Measurements from ENCODE around the gene TBC1D8. TPM values are rescaled to one million over a fixed set of nuclear protein-coding genes. Genes with fewer than 3 reads are reported as not detected.

The TBC1D8 gene
- polyA plus RNA-seq, 3 donors = 16.1 to 78.0 (median 22.4) TPM

DNA sequence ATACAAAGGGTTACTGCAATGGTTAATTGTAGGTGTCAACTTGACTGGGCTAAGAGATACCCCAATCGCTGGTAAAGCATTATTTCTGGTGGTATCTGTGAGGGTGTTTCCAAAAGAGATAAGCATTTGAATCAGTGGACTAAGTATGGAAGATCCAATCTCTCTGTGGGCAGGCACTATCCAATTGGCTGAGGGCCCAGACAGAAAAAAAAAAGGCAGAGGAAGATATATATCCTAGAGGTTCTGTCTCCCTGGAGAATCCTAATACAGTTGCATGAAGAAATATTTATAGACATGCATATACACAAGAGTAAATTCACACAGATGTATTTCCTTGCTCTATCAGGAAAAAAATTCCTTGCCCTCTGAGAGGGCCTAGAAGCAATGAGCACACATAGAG is 43.9 kb downstream of the TBC1D8 start:
- TF ChIP-seq, protein P1, sequence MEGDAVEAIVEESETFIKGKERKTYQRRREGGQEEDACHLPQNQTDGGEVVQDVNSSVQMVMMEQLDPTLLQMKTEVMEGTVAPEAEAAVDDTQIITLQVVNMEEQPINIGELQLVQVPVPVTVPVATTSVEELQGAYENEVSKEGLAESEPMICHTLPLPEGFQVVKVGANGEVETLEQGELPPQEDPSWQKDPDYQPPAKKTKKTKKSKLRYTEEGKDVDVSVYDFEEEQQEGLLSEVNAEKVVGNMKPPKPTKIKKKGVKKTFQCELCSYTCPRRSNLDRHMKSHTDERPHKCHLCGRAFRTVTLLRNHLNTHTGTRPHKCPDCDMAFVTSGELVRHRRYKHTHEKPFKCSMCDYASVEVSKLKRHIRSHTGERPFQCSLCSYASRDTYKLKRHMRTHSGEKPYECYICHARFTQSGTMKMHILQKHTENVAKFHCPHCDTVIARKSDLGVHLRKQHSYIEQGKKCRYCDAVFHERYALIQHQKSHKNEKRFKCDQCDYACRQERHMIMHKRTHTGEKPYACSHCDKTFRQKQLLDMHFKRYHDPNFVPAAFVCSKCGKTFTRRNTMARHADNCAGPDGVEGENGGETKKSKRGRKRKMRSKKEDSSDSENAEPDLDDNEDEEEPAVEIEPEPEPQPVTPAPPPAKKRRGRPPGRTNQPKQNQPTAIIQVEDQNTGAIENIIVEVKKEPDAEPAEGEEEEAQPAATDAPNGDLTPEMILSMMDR (IDR thresholded peaks at IDR 0.05) = no peak
- intact Hi-C loops (cut with micrococcal nuclease) = no loop called here
- Mint-ChIP-seq H3K36me3 (peaks cover 16 to 32% of the 10 kb centered on the region in 2 donors), H3K27ac (no peak overlapping the region), H3K9me3 (peaks cover 6 to 17% (median 14%) of the 10 kb centered on the region in 7 donors), H3K27me3 (ENCODE audit: low read depth in 3 of 3) (peaks cover 0 to 4% (median 0%) of the 10 kb centered on the region in 3 donors), H3K4me3 (no peak overlapping the region), H3K4me1 (peaks cover 25% of the 10 kb centered on the region)
- Histone ChIP-seq H3K27me3 (ENCODE audit: control insufficient read depth in 2 of 2, insufficient read depth in 2 of 2, low read length in 2 of 2) (no peaks in the 10 kb centered on the region), H3K4me1 (ENCODE audit: control insufficient read depth in 1 of 2, insufficient read depth in 2 of 2, low read length in 2 of 2) (peaks cover 8 to 10% of the 10 kb centered on the region in 2 donors), H3K9me3 (replicated peaks in 1 of 2; ENCODE audit: control insufficient read depth in 1 of 2, insufficient read depth in 1 of 2, low read length in 2 of 2) (peaks cover 8 to 10% of the 10 kb centered on the region in 2 donors), H3K4me3 (replicated peaks in 1 of 3; ENCODE audit: low read depth in 2 of 3, low read length in 3 of 3) (no peak overlapping the region), H3K79me2 (ENCODE audit: insufficient read depth, low read length) (peaks cover 72% of the 10 kb centered on the region), H3K9ac (ENCODE audit: insufficient read depth, low read length, poor library complexity, severe bottlenecking) (no peak overlapping the region), H2AFZ (ENCODE audit: insufficient read depth, low read depth, low read length, poor library complexity, severe bottlenecking) (no peak overlapping the region), H3K27ac (ENCODE audit: low read depth in 1 of 2, low read length in 2 of 2) (no peak overlapping the region), H3K4me2 (replicated peaks; ENCODE audit: extremely low read depth, low read length, poor library complexity, severe bottlenecking) (no peak overlapping the region), H4K20me1 (ENCODE audit: insufficient read depth, low read length) (peaks cover 96% of the 10 kb centered on the region), H3K36me3 (replicated peaks in 1 of 2; ENCODE audit: control insufficient read depth in 1 of 2, insufficient read depth in 2 of 2, low read length in 2 of 2) (no peaks in the 10 kb centered on the region)
- 90% methylated on average over 1 of the region's 1 CpG for WGBS (ENCODE audit: insufficient coverage)
- no peak for DNase-seq

DNA sequence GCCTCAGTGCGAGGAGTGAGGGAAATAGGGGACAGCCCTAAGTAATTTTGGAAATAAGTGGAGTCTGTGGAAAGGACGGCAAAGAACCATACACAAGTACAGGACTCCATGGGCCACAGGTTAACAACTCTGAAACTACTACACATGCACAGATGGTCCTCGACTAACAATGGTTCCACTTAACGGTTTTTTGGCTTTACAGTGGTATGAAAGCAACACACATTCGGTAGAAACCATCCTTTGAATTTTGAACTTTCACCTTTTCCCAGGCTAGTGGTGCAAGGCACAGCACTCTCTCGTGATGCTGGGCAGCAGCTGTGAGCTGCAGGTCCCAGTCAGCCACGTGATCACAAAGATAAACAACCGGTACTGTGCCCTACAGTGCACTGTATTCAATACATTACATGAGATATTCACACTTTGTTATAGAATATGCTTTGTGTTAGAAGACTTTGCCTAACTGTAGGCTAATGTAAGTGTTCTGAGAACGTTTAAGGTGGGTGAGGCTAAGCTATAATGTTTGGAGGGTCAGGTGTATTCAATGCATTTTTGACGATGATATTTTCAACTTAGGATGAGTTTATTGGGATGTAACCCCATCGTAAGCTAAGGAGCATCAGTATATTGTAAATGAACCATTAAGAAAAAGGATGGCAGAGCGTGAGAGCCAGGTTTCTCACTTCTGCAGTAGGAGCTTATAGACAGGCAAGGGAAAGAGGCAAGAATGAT is 44.6 kb downstream of the TBC1D8 start:
- DNase-seq = no peak
- H3K9me3 Mint-ChIP-seq = peaks cover 8 to 22% (median 19%) of the 10 kb centered on the region in 7 donors
- H3K27ac Mint-ChIP-seq = no peak overlapping the region
- WGBS (ENCODE audit: insufficient coverage) = 98% methylated on average over 8 of the region's 12 CpGs
- H3K4me3 ChIP-seq (replicated peaks in 1 of 3; ENCODE audit: low read depth in 2 of 3, low read length in 3 of 3) = no peak overlapping the region
- peaks cover 2 to 3% of the 10 kb centered on the region in 2 donors for H3K4me1 ChIP-seq (ENCODE audit: control insufficient read depth in 1 of 2, insufficient read depth in 2 of 2, low read length in 2 of 2)
- no peaks in the 10 kb centered on the region for H3K36me3 ChIP-seq (replicated peaks in 1 of 2; ENCODE audit: control insufficient read depth in 1 of 2, insufficient read depth in 2 of 2, low read length in 2 of 2)
- no peaks in the 10 kb centered on the region for H3K27me3 ChIP-seq (ENCODE audit: control insufficient read depth in 2 of 2, insufficient read depth in 2 of 2, low read length in 2 of 2)
- TF ChIP-seq, protein P1 (IDR thresholded peaks at IDR 0.05) = no peak
- peaks cover 8 to 13% of the 10 kb centered on the region in 2 donors for H3K9me3 ChIP-seq (replicated peaks in 1 of 2; ENCODE audit: control insufficient read depth in 1 of 2, insufficient read depth in 1 of 2, low read length in 2 of 2)
- intact Hi-C loops (cut with micrococcal nuclease) = no loop called here
- no peak overlapping the region for H3K9ac ChIP-seq (ENCODE audit: insufficient read depth, low read length, poor library complexity, severe bottlenecking)
- H3K4me2 ChIP-seq (replicated peaks; ENCODE audit: extremely low read depth, low read length, poor library complexity, severe bottlenecking) = no peak overlapping the region
- H3K4me3 Mint-ChIP-seq = no peak overlapping the region
- peaks cover 96% of the 10 kb centered on the region for H4K20me1 ChIP-seq (ENCODE audit: insufficient read depth, low read length)
- H3K36me3 Mint-ChIP-seq = peaks cover 14 to 28% of the 10 kb centered on the region in 2 donors
- peaks cover 18% of the 10 kb centered on the region for H3K4me1 Mint-ChIP-seq
- no peak overlapping the region for H2AFZ ChIP-seq (ENCODE audit: insufficient read depth, low read depth, low read length, poor library complexity, severe bottlenecking)
- H3K79me2 ChIP-seq (ENCODE audit: insufficient read depth, low read length) = peaks cover 72% of the 10 kb centered on the region
- no peak overlapping the region for H3K27ac ChIP-seq (ENCODE audit: low read depth in 1 of 2, low read length in 2 of 2)
- H3K27me3 Mint-ChIP-seq (ENCODE audit: low read depth in 3 of 3) = peaks cover 0 to 8% (median 2%) of the 10 kb centered on the region in 3 donors

Measured in CD14-positive monocyte (primary cell).